ENCODE measurements around the gene DAGLA.
A peak's percentile ranks its signal among the peaks of the same experiment; 100 is the strongest.
"Not testable (repeated sequence)": the region's sequence is repeated elsewhere in the genome, so short reads cannot be mapped to it uniquely, and the experiment has no call there.

DAGLA gene

GRCh38 chr11:61659413-61660196 lies 20.6 kb upstream of the DAGLA start:
- no peak for DNase-seq
- in situ Hi-C loops (cut with MboI; ENCODE audit: low pct_unique_long_range_greater_than_20kb, low sequenced_read_pairs): no loop called here

- DNase-seq; in situ Hi-C loops (cut with MboI; ENCODE audit: low pct_unique_long_range_greater_than_20kb, low sequenced_read_pairs): not testable (repeated sequence)
These were observed 19.2 kb upstream of the DAGLA start for GRCh38 chr11:61660997-61661396.

- in situ Hi-C loops (cut with MboI; ENCODE audit: low pct_unique_long_range_greater_than_20kb, low sequenced_read_pairs): no loop called here
- no peak for DNase-seq
These were observed 13.4 kb upstream of the DAGLA start for GRCh38 chr11:61666684-61667297.

GRCh38 chr11:61667684-61668305 lies 12.4 kb upstream of the DAGLA start:
- DNase-seq: no peak

GRCh38 chr11:61669417-61669816 lies 10.8 kb upstream of the DAGLA start:
- in situ Hi-C loops (cut with MboI; ENCODE audit: low pct_unique_long_range_greater_than_20kb, low sequenced_read_pairs): no loop called here
- no peak for DNase-seq

More at GRCh38 chr11:61667684-61668305, 12.4 kb upstream of the DAGLA start:
- in situ Hi-C loops (cut with MboI; ENCODE audit: low pct_unique_long_range_greater_than_20kb, low sequenced_read_pairs): no loop called here

- DNase-seq: no peak
- in situ Hi-C loops (cut with MboI; ENCODE audit: low pct_unique_long_range_greater_than_20kb, low sequenced_read_pairs): no loop called here
These were observed 9.6 kb upstream of the DAGLA start for GRCh38 chr11:61670626-61671025.

- peak; percentile 48 for DNase-seq
These were observed 8.7 kb upstream of the DAGLA start for GRCh38 chr11:61671527-61671926.

GRCh38 chr11:61673946-61674467 lies 6.2 kb upstream of the DAGLA start:
- DNase-seq; in situ Hi-C loops (cut with MboI; ENCODE audit: low pct_unique_long_range_greater_than_20kb, low sequenced_read_pairs): not testable (repeated sequence)

More at GRCh38 chr11:61671527-61671926, 8.7 kb upstream of the DAGLA start:
- in situ Hi-C loops (cut with MboI; ENCODE audit: low pct_unique_long_range_greater_than_20kb, low sequenced_read_pairs): no loop called here

GRCh38 chr11:61675826-61676225 lies 4.4 kb upstream of the DAGLA start:
- in situ Hi-C loops (cut with MboI; ENCODE audit: low pct_unique_long_range_greater_than_20kb, low sequenced_read_pairs): no loop called here
- no peak for DNase-seq

- DNase-seq: no peak
- in situ Hi-C loops (cut with MboI; ENCODE audit: low pct_unique_long_range_greater_than_20kb, low sequenced_read_pairs): no loop called here
These were observed 895 bp upstream of the DAGLA start for GRCh38 chr11:61679296-61679695.

- in situ Hi-C loops (cut with MboI; ENCODE audit: low pct_unique_long_range_greater_than_20kb, low sequenced_read_pairs): no loop called here
- DNase-seq: no peak
These were observed 531 bp downstream of the DAGLA start for GRCh38 chr11:61680622-61681221.

GRCh38 chr11:61682093-61682732 lies 2.0 kb downstream of the DAGLA start:
- in situ Hi-C loops (cut with MboI; ENCODE audit: low pct_unique_long_range_greater_than_20kb, low sequenced_read_pairs): no loop called here
- no peak for DNase-seq

GRCh38 chr11:61682906-61683675 lies 2.9 kb downstream of the DAGLA start:
- in situ Hi-C loops (cut with MboI; ENCODE audit: low pct_unique_long_range_greater_than_20kb, low sequenced_read_pairs): no loop called here
- DNase-seq: no peak

- in situ Hi-C loops (cut with MboI; ENCODE audit: low pct_unique_long_range_greater_than_20kb, low sequenced_read_pairs): no loop called here
- peak; percentile 33 for DNase-seq
These were observed 4.0 kb downstream of the DAGLA start for GRCh38 chr11:61683961-61684869.

GRCh38 chr11:61684870-61685616 lies 4.9 kb downstream of the DAGLA start:
- DNase-seq: no peak
- in situ Hi-C loops (cut with MboI; ENCODE audit: low pct_unique_long_range_greater_than_20kb, low sequenced_read_pairs): no loop called here

- in situ Hi-C loops (cut with MboI; ENCODE audit: low pct_unique_long_range_greater_than_20kb, low sequenced_read_pairs): no loop called here
- DNase-seq: no peak
These were observed 5.4 kb downstream of the DAGLA start for GRCh38 chr11:61685617-61685967.

GRCh38 chr11:61686066-61686465 lies 5.9 kb downstream of the DAGLA start:
- DNase-seq: no peak
- in situ Hi-C loops (cut with MboI; ENCODE audit: low pct_unique_long_range_greater_than_20kb, low sequenced_read_pairs): no loop called here
